ENCODE data around the gene PODNL1.

- TF ChIP-seq CTCF (IDR thresholded peaks at IDR 0.05; ENCODE audit: poor library complexity) = no peak
- no peak for TF ChIP-seq EZH2phosphoT487 (IDR thresholded peaks at IDR 0.05; ENCODE audit: low read depth, severe bottlenecking, unreplicated experiment)
Observed at GRCh38 chr19:13918726-13919411, 19.3 kb downstream of the PODNL1 start.
